Prostate gland (tissue), 2 donors: ENCODE data around the gene JTB.

ENCODE experiments used
- CTCF ChIP-seq, 4 experiments: fragments of 200-600 bp in 2 of 4; fragments of 450-650 bp in 2 of 4; sonication (generic) in 2 of 4; IDR thresholded peaks; 1 replicate in 3 of 4; 2 replicates in 1 of 4; pipeline ENCODE4 v1.5.1; 2016 to 2019; ENCODE audit warnings: antibody characterized with exemption in 4 of 4, mild to moderate bottlenecking in 2 of 4, moderate library complexity in 2 of 4
- POLR2A ChIP-seq: fragments of 450-650 bp; IDR thresholded peaks from one replicate; pipeline ENCODE4 v1.6.1; 2016; ENCODE audit warnings: antibody characterized with exemption, mild to moderate bottlenecking

- no peak for TF ChIP-seq CTCF (IDR thresholded peaks at IDR 0.05)
- TF ChIP-seq POLR2A = no peak
Measured at GRCh38 chr1:153953859-153954365, 23.6 kb downstream of the JTB start.
